ENCODE data around the gene FMR1. TPM values are rescaled to one million over a fixed set of nuclear protein-coding genes. Genes with fewer than 3 reads are reported as not detected.

FMR1 gene
- polyA plus RNA-seq, 1 experiment, result 22.4 TPM

- H3K27me3 ChIP-seq (ENCODE audit: control insufficient read depth, insufficient read depth, low read length), result no peaks in the 10 kb centered on the region
- H3K9me3 ChIP-seq (ENCODE audit: control insufficient read depth, insufficient read depth, low read length), result peaks cover 2% of the 10 kb centered on the region; the same call in 1 of the 2 replicates
- H3K4me3 ChIP-seq (ENCODE audit: low read depth, low read length), result no peak overlapping the region
- DNase-seq (ENCODE audit: low read depth, low spot score), result no peak
- ChIA-PET POLR2A (no interaction called here), CTCF (no interaction called here)
- TF ChIP-seq CTCF (IDR thresholded peaks at IDR 0.05; ENCODE audit: low read depth, low read length), result no peak
- no peak overlapping the region for H3K27ac ChIP-seq (ENCODE audit: low read depth, low read length)
Measured at GRCh38 chrX:147897117-147897516, 14.6 kb upstream of the FMR1 start.

GRCh38 chrX:147898951-147899350, 12.8 kb upstream of the FMR1 start:
- TF ChIP-seq CTCF (IDR thresholded peaks at IDR 0.05; ENCODE audit: low read depth, low read length), result no peak
- DNase-seq (ENCODE audit: low read depth, low spot score), result no peak
- CTCF ChIA-PET, result no interaction called here
- Histone ChIP-seq H3K9me3 (ENCODE audit: control insufficient read depth, insufficient read depth, low read length) (peaks cover 2% of the 10 kb centered on the region; the same call in 1 of the 2 replicates), H3K4me3 (ENCODE audit: low read depth, low read length) (no peak overlapping the region), H3K27ac (ENCODE audit: low read depth, low read length) (no peak overlapping the region), H3K27me3 (ENCODE audit: control insufficient read depth, insufficient read depth, low read length) (no peaks in the 10 kb centered on the region)
- POLR2A ChIA-PET, result no interaction called here

DNA sequence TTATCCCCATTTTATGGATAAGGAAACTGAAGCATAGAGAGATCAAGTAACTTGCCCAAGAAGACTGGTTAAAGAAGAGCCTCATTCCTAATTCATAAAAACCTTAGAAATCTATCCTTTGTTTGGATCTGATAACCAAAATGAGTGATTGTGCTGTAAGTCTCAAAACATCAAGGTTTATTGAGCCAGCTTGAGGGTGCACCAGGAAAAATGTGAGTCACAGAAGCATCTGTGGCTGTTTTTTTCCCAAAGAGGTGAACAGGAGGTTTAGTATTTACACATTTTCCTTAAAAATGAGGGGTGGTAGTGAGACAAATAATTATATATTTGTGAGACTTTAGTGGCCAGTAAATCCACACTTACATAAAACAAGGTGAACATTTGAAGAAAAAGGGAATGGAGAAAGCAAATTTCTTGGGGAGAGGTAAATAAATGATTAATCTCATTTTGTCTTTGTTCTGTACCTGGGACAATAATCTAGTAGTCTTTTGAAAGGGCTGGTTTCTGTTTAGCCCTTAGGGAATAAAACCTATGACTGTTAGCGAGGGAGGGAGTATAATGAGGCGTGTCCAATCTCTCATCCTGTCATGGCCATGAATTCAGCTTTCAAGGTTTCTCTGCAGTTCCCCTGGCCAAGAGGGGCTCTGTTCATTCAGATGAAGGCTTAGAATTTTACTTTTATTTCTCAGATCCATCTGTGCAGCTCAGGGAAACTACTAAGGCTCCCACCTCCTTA, 12.2 kb upstream of the FMR1 start:
- Histone ChIP-seq H3K27me3 (ENCODE audit: control insufficient read depth, insufficient read depth, low read length) (no peaks in the 10 kb centered on the region), H3K27ac (ENCODE audit: low read depth, low read length) (no peak overlapping the region), H3K4me3 (ENCODE audit: low read depth, low read length) (no peak overlapping the region), H3K9me3 (ENCODE audit: control insufficient read depth, insufficient read depth, low read length) (peaks cover 2% of the 10 kb centered on the region; the same call in 1 of the 2 replicates)
- POLR2A ChIA-PET, result no interaction called here
- DNase-seq (ENCODE audit: low read depth, low spot score), result no peak
- TF ChIP-seq CTCF (IDR thresholded peaks at IDR 0.05; ENCODE audit: low read depth, low read length), result no peak
- CTCF ChIA-PET, result no interaction called here

DNA sequence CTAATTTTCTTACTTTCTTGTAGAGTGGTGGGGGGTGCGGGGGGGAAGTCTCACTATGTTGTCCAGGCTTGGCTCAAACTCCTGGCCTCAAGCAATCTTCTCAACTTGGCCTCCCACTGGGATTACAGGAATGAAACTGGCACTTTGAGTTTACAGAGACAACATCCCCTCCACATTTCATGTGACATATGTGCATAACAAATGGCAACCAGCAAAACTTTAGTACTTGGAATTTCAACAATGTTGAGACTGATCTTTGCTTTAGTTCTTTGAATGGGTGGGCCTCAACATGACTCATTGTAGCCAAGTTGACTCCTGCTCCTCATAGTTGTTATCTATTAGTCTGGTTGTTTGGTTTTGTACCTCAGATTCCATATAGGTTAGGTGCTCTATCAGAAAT, 11.4 kb upstream of the FMR1 start:
- peaks cover 2% of the 10 kb centered on the region; the same call in 1 of the 2 replicates for H3K9me3 ChIP-seq (ENCODE audit: control insufficient read depth, insufficient read depth, low read length)
- H3K27me3 ChIP-seq (ENCODE audit: control insufficient read depth, insufficient read depth, low read length), result no peaks in the 10 kb centered on the region
- H3K27ac ChIP-seq (ENCODE audit: low read depth, low read length), result no peak overlapping the region
- CTCF ChIA-PET, result no interaction called here
- POLR2A ChIA-PET, result no interaction called here
- H3K4me3 ChIP-seq (ENCODE audit: low read depth, low read length), result no peak overlapping the region
- DNase-seq (ENCODE audit: low read depth, low spot score), result no peak
- no peak for TF ChIP-seq CTCF (IDR thresholded peaks at IDR 0.05; ENCODE audit: low read depth, low read length)

- peaks cover 2% of the 10 kb centered on the region; the same call in 1 of the 2 replicates for H3K9me3 ChIP-seq (ENCODE audit: control insufficient read depth, insufficient read depth, low read length)
- TF ChIP-seq CTCF (IDR thresholded peaks at IDR 0.05; ENCODE audit: low read depth, low read length), result no peak
- no peak for DNase-seq (ENCODE audit: low read depth, low spot score)
- ChIA-PET POLR2A (no interaction called here), CTCF (no interaction called here)
- H3K27me3 ChIP-seq (ENCODE audit: control insufficient read depth, insufficient read depth, low read length), result no peaks in the 10 kb centered on the region
- H3K4me3 ChIP-seq (ENCODE audit: low read depth, low read length), result no peak overlapping the region
- H3K27ac ChIP-seq (ENCODE audit: low read depth, low read length), result no peak overlapping the region
Measured at GRCh38 chrX:147901461-147902126, 10.1 kb upstream of the FMR1 start.

All from AG04450 (cell line).